GM23338 (cell line): ENCODE results near the gene ANKRD7. TPM values are rescaled to one million over a fixed set of nuclear protein-coding genes. Genes with fewer than 3 reads are reported as not detected.

Experiments
- ATAC-seq: fragments of 200-7000 bp; cut with Tn5 transposase; 3 replicates; pipeline ENCODE4 v1.9.1; 2020
- DNase-seq: peaks from one replicate; pipeline ENCODE4 v3.0.0-alpha.2; 2015; ENCODE audit warnings: low spot score
- H2AFZ ChIP-seq: fragments of 200-600 bp; sonication (generic); 2 replicates; pipeline ENCODE4 v1.8.0; 2016; ENCODE audit warnings: antibody characterized with exemption, mild to moderate bottlenecking, moderate library complexity
- H3F3A ChIP-seq: fragments of 200-600 bp; sonication (generic); replicated peaks from 2 replicates; pipeline ENCODE4 v1.8.0; 2017; ENCODE audit warnings: antibody characterized with exemption, mixed run types, low read depth
- H3K27ac ChIP-seq: fragments of 200-600 bp; sonication (generic); 2 replicates; pipeline ENCODE4 v1.6.1; 2016; ENCODE audit warnings: low read depth
- H3K27me3 ChIP-seq: fragments of 200-600 bp; sonication (generic); 2 replicates; pipeline ENCODE4 v1.8.0; 2016; ENCODE audit warnings: mild to moderate bottlenecking, mixed run types, moderate library complexity; ENCODE audit not compliant: insufficient read depth
- H3K36me3 ChIP-seq: fragments of 200-600 bp; sonication (generic); 2 replicates; pipeline ENCODE4 v1.8.0; 2016; ENCODE audit warnings: mild to moderate bottlenecking; ENCODE audit not compliant: insufficient read depth
- H3K4me1 ChIP-seq: fragments of 200-600 bp; sonication (generic); 2 replicates; pipeline ENCODE4 v1.8.0; 2016; ENCODE audit warnings: mild to moderate bottlenecking, moderate library complexity; ENCODE audit not compliant: insufficient read depth
- H3K4me2 ChIP-seq: fragments of 200-600 bp; sonication (generic); 2 replicates; pipeline ENCODE4 v1.7.1; 2017; ENCODE audit warnings: mixed run types
- H3K4me3 ChIP-seq: fragments of 200-600 bp; sonication (generic); 2 replicates; pipeline ENCODE4 v1.6.1; 2016; ENCODE audit warnings: mixed run types
- H3K79me2 ChIP-seq: fragments of 200-600 bp; sonication (generic); replicated peaks from 2 replicates; pipeline ENCODE4 v1.8.0; 2017; ENCODE audit warnings: mild to moderate bottlenecking; ENCODE audit not compliant: insufficient read depth
- H3K9me2 ChIP-seq: fragments of 200-600 bp; sonication (generic); 2 replicates; pipeline ENCODE4 v1.8.0; 2017; ENCODE audit not compliant: insufficient read depth
- H4K20me1 ChIP-seq: fragments of 200-600 bp; sonication (generic); replicated peaks from 2 replicates; pipeline ENCODE4 v1.8.0; 2017; ENCODE audit warnings: mild to moderate bottlenecking; ENCODE audit not compliant: insufficient read depth
- H3K27ac Mint-ChIP-seq: 2 replicates; pipeline ENCODE4 v1.8.0; 2020; ENCODE audit warnings: inconsistent platforms, mild to moderate bottlenecking, moderate library complexity, mixed read lengths
- H3K27me3 Mint-ChIP-seq: 3 replicates; pipeline ENCODE4 v1.8.0; 2022; ENCODE audit warnings: low read depth, mild to moderate bottlenecking, moderate library complexity, mixed read lengths, inconsistent platforms; ENCODE audit not compliant: insufficient read depth, poor library complexity
- H3K36me3 Mint-ChIP-seq: 3 replicates; pipeline ENCODE4 v1.8.0; 2021; ENCODE audit warnings: low read depth, mild to moderate bottlenecking, inconsistent platforms, moderate library complexity, mixed read lengths
- H3K4me1 Mint-ChIP-seq: 3 replicates; pipeline ENCODE4 v1.8.0; 2020; ENCODE audit warnings: mild to moderate bottlenecking, inconsistent platforms, mixed read lengths
- H3K4me3 Mint-ChIP-seq: 3 replicates; pipeline ENCODE4 v1.8.0; 2021; ENCODE audit warnings: moderate library complexity, mild to moderate bottlenecking, inconsistent platforms, mixed read lengths
- H3K9me3 Mint-ChIP-seq: 3 replicates; pipeline ENCODE4 v1.8.0; 2020; ENCODE audit warnings: moderate library complexity, mild to moderate bottlenecking, inconsistent platforms, mixed read lengths
- EZH2phosphoT487 ChIP-seq: fragments of 200-600 bp; sonication (generic); IDR thresholded peaks from one replicate; pipeline ENCODE4 v1.8.1; 2018; ENCODE audit warnings: antibody characterized with exemption; ENCODE audit not compliant: unreplicated experiment
- NANOG ChIP-seq: IDR thresholded peaks from 2 replicates; pipeline ENCODE4 v1.6.1; 2016; ENCODE audit warnings: antibody characterized with exemption, borderline replicate concordance
- POLR2AphosphoS5 ChIP-seq: IDR thresholded peaks from 2 replicates; pipeline ENCODE4 v1.6.1; 2016; ENCODE audit warnings: antibody characterized with exemption, low read depth
- STAT1 ChIP-seq: IDR thresholded peaks from one replicate; pipeline ENCODE4 v1.6.1; 2016; ENCODE audit warnings: antibody characterized with exemption; ENCODE audit not compliant: unreplicated experiment
- ZNF331 ChIP-seq: fragments of 250-450 bp; sonication (Bioruptor Pico); IDR thresholded peaks from 2 replicates; pipeline ENCODE4 v1.5.0; 2020; ENCODE audit warnings: low read depth, mild to moderate bottlenecking, moderate library complexity
- ZNF462 ChIP-seq: fragments of 250-450 bp; sonication (Bioruptor Pico); IDR thresholded peaks from 2 replicates; pipeline ENCODE4 v1.5.0; 2020; ENCODE audit warnings: mild to moderate bottlenecking, moderate library complexity
- polyA plus RNA-seq: library from polyadenylated mRNA; unstranded; fragments of >200 nt; fragmentation: Nextera tagmentation; extraction: Ambion mirVana; gene quantifications from 2 replicates; pipeline ENCODE4 v1.2.1, GENCODE V29; 2016
- total RNA-seq: library from RNA; depleted of rRNA; stranded (reverse); fragments of >200 nt; shearing (Covaris generic); gene quantifications from 2 replicates; pipeline ENCODE4 v1.2.3, GENCODE V29; 2014
- TF ChIP-seq, protein P1 (sequence below), 2 experiments: fragments of 200-600 bp in 1 of 2; sonication (generic) in 1 of 2; conservative IDR thresholded peaks; 2 replicates each; pipeline versions ENCODE4 v1.5.1 to v1.6.1; 2016 to 2017; ENCODE audit warnings: antibody characterized with exemption in 2 of 2, low read depth in 2 of 2, mild to moderate bottlenecking in 2 of 2, moderate library complexity in 1 of 2
- TF ChIP-seq, protein P2 (sequence below): IDR thresholded peaks from 2 replicates; pipeline ENCODE4 v1.6.1; 2016; ENCODE audit warnings: antibody characterized with exemption

The ANKRD7 gene
- total and polyA plus RNA-seq, 2 experiments from 2014 or later = 1.6 to 2.1 TPM

- no peak overlapping the region for H3K4me3 ChIP-seq
- H3K27ac Mint-ChIP-seq = no peak overlapping the region
- H3K79me2 ChIP-seq = no peaks in the 10 kb centered on the region
- H2AFZ ChIP-seq = no peak overlapping the region
- H4K20me1 ChIP-seq = no peaks in the 10 kb centered on the region
- H3K4me2 ChIP-seq = no peak overlapping the region
- no peaks in the 10 kb centered on the region for H3K4me1 ChIP-seq
- no peaks in the 10 kb centered on the region for H3K36me3 ChIP-seq
- H3K9me2 ChIP-seq = no peaks in the 10 kb centered on the region
- no peak overlapping the region for H3K27ac ChIP-seq
- H3K9me3 Mint-ChIP-seq = no peaks in the 10 kb centered on the region
- H3K27me3 ChIP-seq = no peaks in the 10 kb centered on the region
- ATAC-seq = no peak
- DNase-seq = no peak
- H3F3A ChIP-seq = no peaks in the 10 kb centered on the region
- TF ChIP-seq ZNF462 (CRISPR knock-in tag) = no peak
- TF ChIP-seq, protein P1, sequence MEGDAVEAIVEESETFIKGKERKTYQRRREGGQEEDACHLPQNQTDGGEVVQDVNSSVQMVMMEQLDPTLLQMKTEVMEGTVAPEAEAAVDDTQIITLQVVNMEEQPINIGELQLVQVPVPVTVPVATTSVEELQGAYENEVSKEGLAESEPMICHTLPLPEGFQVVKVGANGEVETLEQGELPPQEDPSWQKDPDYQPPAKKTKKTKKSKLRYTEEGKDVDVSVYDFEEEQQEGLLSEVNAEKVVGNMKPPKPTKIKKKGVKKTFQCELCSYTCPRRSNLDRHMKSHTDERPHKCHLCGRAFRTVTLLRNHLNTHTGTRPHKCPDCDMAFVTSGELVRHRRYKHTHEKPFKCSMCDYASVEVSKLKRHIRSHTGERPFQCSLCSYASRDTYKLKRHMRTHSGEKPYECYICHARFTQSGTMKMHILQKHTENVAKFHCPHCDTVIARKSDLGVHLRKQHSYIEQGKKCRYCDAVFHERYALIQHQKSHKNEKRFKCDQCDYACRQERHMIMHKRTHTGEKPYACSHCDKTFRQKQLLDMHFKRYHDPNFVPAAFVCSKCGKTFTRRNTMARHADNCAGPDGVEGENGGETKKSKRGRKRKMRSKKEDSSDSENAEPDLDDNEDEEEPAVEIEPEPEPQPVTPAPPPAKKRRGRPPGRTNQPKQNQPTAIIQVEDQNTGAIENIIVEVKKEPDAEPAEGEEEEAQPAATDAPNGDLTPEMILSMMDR (conservative IDR thresholded peaks at IDR 0.05; ENCODE audit: low read depth in 2 of 2) = no peak
- TF ChIP-seq ZNF331 (CRISPR knock-in tag) = no peak
- no peak for TF ChIP-seq POLR2AphosphoS5
- H3K27me3 Mint-ChIP-seq = no peaks in the 10 kb centered on the region
- no peak overlapping the region for H3K4me3 Mint-ChIP-seq
- no peaks in the 10 kb centered on the region for H3K4me1 Mint-ChIP-seq
- H3K36me3 Mint-ChIP-seq = no peaks in the 10 kb centered on the region
These were observed 9.3 kb downstream of the ANKRD7 start for GRCh38 chr7:118233799-118234198.

GRCh38 chr7:118239014-118239413, 14.5 kb downstream of the ANKRD7 start:
- no peak overlapping the region for H3K27ac ChIP-seq
- peak; percentile 43 for DNase-seq
- Mint-ChIP-seq H3K4me3 (no peak overlapping the region), H3K4me1 (no peaks in the 10 kb centered on the region), H3K27me3 (no peaks in the 10 kb centered on the region), H3K27ac (no peak overlapping the region), H3K36me3 (no peaks in the 10 kb centered on the region), H3K9me3 (peaks cover 2% of the 10 kb centered on the region; the same call in 2 of the 3 replicates)
- H3K4me3 ChIP-seq = no peak overlapping the region
- no peak overlapping the region for H2AFZ ChIP-seq
- no peaks in the 10 kb centered on the region for H3F3A ChIP-seq
- ATAC-seq = peak; percentile 63
- no peaks in the 10 kb centered on the region for H3K27me3 ChIP-seq
- no peak overlapping the region for H3K4me2 ChIP-seq
- H3K4me1 ChIP-seq = no peaks in the 10 kb centered on the region
- no peaks in the 10 kb centered on the region for H3K36me3 ChIP-seq
- H4K20me1 ChIP-seq = no peaks in the 10 kb centered on the region
- H3K79me2 ChIP-seq = no peaks in the 10 kb centered on the region
- no peaks in the 10 kb centered on the region for H3K9me2 ChIP-seq
- TF ChIP-seq, protein P1 (conservative IDR thresholded peaks at IDR 0.05; ENCODE audit: low read depth in 2 of 2) = no peak
- TF ChIP-seq, protein P2, sequence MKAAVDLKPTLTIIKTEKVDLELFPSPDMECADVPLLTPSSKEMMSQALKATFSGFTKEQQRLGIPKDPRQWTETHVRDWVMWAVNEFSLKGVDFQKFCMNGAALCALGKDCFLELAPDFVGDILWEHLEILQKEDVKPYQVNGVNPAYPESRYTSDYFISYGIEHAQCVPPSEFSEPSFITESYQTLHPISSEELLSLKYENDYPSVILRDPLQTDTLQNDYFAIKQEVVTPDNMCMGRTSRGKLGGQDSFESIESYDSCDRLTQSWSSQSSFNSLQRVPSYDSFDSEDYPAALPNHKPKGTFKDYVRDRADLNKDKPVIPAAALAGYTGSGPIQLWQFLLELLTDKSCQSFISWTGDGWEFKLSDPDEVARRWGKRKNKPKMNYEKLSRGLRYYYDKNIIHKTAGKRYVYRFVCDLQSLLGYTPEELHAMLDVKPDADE = no peak
- no peak for TF ChIP-seq EZH2phosphoT487
- TF ChIP-seq STAT1 = no peak
- no peak for TF ChIP-seq NANOG
